HG02588 (cell line): ENCODE measurements around the gene FREM2.
A peak's percentile ranks its signal among the peaks of the same experiment; 100 is the strongest.

Source experiments
- ATAC-seq: cut with Tn5 transposase; IDR thresholded peaks from one replicate; pipeline ENCODE4 v1.9.1; 2021; ENCODE audit warnings: mild to moderate bottlenecking, moderate library complexity; ENCODE audit not compliant: unreplicated experiment

FREM2 gene

DNA sequence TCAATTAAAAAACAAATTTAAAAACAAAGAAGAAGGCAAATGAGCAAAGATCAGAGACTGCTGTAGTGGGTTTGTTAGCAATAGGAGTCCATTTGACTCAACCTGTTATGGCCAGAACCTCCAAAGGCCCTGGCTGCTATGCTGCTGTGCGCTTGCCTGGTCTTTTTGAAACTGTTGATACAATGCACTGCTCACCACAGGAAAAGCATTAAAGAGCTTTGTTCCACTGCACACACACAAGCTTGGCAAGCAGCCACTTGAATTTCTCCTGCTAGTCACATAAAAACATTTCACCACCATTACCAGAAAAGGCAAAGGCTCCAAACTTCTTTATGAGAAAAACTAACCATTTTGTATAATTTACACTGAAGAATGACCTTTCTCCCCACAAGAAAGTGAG lies 132.2 kb downstream of the FREM2 start:
- ATAC-seq, result no peak

DNA sequence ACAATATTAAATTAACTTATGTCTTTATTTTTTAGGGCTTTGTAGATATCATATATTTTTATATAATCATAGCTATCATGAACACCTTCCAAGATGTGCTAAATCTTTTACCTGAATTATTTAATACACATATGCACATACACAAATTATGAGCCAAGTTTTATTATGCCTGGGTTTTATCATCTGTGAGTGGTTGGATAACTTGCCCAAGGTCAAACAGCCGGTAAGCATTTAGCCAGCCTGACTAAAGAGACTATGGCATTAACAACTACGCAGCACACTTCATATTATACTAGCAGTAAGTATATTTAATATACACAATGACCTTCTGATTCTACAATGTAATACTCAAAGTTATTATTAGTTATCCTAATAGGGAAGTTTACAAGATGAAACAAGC lies 132.7 kb downstream of the FREM2 start:
- no peak for ATAC-seq

DNA sequence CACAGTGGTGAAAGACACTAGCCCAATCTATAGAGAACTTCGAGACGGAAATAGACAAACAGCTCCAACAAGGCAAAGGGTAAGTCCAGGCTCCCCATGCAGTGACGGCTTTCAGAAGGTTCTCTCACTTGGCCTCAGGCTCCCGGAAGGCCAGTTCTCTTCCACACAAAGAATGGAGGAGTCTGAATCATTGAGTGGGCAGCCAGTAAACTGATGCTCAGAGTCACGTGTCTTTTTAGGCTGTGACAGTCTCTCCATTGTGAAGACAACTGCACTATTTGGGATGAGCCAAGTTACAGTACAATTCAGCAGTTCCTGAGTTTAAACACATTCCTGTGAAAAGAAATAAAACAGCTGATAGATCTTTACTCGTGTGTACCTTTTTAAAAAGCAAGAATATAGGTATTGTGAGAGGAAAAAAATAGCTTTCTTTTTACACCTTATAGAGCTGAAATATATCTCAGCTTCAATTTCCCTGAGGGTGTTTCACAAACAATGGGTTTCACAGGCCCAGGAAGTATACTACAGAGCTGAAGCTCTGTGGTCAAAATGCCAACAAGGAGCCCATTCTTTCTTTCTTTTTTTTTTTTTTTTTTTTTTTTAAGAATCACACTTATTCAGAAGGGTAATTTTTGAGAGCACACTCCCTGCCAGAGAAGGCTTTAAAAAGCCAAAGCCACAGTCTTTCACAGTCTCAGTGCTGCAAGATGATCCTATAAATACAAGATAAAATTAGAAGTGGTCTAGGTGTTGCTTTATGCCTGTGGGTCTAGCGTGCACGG lies 135.1 kb downstream of the FREM2 start:
- ATAC-seq, result no peak

DNA sequence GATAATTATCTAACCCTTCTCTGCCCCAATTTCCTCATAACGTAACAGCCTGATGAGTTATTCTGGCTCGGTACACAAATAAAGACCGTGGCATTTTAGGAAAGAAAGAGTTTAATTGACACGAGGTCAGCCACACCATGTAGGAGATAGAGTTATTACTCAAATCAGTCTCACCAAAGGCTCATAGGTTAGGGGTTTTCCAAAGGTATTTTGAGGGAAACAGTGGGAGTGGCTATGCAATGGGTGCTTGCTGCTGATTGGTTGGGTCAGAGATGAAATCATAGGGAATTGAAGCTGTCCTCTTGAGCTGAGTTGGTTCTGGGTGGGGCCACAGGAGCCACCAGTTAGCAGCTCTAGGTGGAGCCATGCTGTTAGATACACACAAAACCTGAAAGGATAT lies 137.5 kb downstream of the FREM2 start:
- ATAC-seq, result peak; percentile 69

DNA sequence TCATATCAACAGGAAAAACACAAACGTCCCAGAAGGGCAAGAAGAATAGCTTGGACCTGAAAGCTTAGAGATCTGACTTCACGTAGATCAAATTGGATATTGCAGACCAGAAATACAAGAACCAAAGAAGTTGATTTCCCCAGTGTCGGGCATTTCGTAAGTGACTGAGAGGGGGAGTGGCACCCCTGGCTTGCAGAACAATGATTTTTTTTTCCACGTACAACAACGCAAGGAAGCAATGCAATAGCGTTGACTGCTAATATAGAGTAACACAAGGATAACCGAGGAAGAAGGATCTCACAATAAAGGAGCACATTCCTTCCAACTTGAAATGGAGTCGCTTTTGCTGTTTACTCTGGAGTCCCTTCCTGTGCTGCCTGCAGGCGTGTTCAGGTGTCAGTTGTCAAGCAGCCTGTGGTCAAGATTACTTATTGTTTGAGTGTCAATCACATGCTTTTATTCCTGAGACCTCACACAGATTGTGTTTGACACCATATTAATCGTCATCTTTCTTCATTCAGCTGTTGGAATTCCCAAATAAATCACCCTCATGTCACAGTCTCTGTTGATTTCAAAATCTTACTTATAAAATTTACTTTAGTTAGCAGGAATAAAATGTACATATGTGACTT lies 139.4 kb downstream of the FREM2 start:
- ATAC-seq, result no peak

DNA sequence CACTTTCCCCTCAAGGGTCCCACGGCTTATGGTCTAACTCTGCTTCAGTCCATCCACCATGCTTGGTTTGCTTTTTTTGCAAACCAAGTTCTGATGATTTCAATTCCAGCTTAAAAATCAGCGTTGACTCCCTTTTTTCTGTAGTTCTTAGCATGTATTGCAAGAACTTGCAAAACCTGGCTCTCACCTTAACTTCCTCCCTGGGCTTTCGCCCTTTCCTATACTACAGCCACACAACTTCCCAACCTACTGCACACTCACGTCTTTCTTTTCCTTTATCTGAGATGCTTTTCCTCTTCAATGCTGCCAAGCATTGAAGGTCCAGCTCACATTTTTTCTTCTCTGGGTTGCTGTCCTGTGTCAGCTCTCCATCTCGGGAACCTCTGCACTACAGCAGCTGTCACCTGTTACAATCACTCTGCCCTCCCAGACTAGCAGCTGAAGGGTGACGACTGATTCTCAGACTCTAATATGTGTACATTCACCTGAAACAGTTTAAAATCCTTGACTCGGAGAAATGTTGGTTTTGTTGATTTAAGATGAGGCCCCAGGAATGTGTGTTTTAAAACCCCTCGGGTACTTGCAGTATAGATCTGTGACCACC lies 143.7 kb downstream of the FREM2 start:
- ATAC-seq, result no peak

DNA sequence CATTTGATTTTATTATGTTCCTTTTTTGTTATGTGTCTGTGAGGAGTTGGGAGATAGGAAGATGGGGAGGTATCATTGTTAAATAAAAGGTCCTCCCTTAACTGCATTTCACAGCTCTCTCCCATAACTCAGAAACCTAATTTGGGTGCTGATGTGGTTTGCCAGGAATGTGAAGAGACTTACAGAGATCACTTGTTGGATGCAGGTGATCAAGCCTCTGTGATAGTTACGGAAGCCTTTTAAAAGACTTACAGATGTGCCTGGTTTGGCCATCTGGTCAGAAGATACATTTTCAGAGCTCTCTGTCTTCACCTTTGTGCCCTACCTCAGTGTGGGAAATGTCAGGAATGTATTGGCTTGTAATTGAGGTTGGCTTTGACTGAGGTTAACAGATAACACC lies 157.7 kb downstream of the FREM2 start:
- ATAC-seq, result no peak

DNA sequence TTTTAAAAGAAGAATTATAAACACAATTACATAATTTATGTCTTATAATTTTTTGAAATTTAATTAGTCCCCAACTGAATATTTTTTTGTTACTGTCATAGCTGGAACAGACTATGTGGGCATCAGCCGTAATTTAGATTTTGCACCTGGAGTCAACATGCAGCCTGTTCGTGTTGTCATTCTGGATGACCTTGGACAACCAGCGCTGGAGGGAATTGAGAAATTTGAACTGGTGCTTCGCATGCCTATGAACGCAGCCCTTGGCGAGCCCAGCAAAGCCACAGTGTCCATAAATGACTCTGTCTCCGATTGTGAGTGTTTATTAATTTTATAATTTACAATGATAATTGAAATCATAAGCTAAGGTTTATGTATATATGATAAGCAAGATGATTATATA lies 161.5 kb downstream of the FREM2 start:
- ATAC-seq, result no peak

DNA sequence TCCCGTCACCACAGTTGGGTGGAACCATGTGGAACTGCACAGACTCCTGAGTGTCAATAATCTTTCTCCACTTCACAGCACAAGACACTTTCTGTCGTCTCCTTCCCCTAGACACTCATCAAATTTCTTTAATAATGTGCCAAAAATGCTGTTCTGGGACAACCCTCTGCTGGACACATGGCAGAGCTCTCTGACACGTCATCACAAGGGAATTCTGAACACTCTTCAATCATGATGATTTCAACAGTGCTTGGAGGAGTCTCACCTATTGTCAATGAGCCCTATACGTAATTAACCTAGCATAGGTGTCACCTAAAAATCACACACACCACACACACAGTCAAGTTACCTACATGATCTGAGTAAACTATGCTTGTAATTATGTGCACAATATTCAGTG lies 162.4 kb downstream of the FREM2 start:
- ATAC-seq, result no peak

DNA sequence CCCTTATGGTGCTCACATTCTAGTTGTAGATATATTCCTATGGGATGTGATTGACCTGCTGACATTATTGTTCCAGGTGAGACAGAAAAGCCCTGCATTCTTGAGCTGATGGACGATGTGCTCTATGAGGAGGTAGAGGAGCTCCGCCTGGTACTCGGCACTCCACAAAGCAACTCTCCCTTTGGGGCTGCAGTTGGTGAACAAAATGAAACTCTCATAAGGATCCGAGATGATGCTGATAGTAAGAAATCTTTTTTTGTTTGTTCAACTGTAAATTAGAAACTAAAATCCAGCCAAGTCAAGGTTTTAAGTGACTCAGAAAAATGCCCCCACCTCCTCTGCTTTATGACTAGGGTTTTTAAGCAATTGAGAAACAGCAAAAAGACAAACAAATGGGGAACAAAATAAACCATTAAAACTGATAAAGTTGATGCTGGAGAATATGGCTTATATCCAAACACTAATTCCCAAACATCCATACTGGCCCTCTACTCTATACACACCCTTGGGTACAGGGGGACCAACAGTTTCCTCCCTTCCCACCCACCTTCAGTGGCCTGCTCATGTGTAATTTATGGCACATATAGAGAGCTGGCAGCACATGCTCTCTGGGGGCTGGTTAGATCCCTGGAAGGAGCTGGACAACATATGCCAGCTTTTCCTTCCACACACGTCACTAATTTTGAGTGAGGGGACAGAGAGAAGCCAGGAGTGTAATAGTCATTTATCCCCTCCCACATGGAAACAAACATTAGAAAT lies 164.2 kb downstream of the FREM2 start:
- ATAC-seq, result peak; percentile 87

DNA sequence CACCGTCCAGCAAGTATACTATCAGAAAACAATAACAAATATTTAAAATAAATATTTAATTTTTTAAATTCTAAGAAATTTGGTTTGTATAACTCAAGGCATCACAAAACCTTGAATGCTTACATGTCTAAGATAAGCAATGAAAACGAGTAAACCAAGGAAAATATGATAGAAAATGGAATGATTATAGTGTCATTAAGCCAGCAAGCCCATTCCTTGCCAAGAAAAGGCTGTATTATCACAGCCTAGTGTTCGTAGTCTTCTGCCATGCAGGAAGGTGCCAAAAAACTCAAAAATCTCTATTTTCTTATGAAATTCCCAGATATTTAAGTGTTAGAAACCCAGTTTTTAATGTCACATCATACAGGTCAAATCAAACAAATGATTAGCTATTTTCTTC lies 167.3 kb downstream of the FREM2 start:
- ATAC-seq, result no peak

DNA sequence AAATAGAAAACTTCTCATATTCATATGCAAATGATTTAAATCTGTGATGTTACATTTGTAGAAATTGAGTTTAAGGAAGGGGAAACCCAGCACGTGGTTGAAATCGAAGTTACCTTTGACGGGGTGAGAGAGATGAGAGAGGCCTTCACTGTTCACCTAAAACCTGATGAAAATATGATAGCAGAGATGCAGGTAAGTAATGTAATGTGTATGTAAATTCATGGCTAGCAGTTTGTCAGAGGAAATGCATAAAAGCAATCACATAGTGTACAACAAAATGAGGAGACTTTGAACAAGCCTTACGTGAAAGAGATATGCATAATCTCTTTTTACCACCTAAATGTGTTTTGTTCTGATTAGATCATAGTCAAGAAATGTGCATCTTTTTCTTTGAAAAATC lies 169.2 kb downstream of the FREM2 start:
- no peak for ATAC-seq

DNA sequence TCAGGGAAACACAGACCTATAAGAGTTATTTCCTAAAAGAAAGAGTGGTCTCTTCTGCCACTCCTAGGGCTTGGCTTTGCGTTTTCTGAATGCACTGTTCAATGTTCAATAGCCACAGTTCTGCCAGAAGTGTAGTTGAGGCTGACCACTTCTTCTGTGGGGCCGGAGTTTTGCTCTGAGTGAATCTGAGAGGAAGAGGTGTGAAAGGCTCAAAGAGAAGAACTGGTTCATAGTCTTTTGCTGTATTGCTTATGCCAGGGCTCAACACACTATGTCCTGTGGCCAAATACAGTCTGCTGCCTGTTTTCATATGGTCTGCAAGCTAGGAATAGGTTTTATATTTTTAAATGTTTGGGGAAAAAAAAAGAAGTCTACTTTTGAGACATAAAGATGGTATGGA lies 175.6 kb downstream of the FREM2 start:
- no peak for ATAC-seq

DNA sequence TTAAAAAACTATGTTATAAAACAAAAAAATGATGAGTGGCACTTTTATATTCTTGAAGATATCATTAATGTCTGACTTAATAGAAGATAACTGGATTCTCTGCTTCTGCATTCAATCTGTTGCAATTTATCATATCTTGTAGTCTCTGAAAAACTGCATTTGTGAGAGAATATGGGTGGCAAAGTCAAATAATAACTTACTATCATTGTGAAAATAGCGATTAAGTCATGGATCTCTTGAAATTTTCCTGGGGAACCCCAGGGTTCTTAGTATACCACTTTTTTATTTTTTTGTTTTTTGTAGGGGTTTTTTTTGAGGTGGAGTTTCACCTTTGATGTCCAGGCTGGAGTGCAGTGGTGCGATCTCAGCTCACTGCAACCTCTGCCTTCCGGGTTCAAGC lies 176.7 kb downstream of the FREM2 start:
- ATAC-seq, result no peak

DNA sequence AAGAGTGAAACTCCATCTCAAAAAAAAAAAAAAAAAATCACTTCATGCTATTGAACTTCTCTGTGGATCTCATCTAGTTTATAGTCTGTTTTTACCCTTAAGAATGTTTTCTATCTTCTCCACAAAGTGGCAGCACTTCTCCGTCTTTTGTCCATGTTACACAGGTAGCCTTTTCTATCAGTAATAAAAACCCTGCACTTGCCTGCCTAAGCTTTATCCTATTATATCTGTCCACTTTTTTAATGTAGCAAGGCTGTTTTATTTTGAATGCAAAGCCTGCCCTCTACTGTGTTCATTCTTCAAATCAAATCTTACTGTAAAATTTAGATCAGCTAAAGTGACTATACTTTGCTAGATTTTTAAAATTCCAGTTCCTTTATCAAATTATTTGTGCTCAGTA lies 179.8 kb downstream of the FREM2 start:
- ATAC-seq, result no peak

DNA sequence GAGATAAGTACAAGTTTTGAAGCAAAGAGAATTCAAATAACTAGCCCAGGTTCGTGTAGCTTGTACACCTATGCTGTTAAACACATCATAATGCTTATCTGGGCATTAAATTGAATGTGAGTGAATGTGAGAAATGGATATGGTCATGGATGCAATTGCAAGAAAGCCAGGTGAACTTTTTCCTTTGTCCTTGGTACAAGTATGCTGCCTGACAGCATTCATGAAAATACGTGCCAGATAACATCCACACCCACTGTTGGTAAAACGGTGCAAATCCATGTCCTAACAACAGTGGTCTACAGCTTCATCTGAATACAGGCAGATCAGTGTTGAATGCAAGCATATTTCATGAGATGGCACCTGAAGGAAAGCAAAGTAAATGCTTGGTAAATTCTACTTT lies 181.5 kb downstream of the FREM2 start:
- ATAC-seq, result no peak

DNA sequence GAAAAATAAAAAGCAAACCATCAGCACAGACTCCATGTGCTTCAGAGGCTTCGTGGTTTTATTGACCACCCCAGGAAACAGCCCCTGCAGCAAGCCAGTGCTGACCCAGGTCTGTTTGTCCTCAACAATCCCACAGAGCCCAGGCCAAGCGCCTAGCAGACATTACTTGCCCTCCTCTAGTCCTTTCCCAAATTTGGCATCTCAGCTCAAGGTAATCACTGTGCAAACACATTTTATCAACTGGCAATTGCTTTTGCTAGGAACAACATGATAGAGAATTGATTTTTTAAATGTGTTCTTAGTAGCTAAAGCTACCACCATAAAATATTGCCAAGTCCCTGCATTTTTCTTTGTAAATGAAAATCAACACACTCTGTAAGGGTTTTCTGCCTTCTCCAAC lies 182.0 kb downstream of the FREM2 start:
- ATAC-seq, result no peak

DNA sequence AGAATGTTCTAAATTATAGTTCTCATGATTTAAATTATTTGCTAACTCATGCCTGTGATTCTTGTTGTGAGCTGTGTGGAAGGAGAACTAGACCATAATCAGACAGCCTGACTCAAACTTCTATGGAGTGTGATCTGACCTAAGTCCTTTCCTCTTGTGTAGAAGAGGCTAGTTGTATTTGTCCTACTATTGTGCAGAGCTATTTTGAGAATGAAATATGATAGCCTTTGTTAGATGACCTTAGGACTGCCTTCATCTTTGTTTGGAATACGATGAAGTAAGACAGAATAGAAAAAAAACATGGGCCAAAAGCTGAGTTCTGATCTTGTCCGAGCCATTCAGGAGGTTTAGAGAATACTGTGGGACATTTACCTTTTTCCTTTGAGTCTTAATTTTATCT lies 184.4 kb downstream of the FREM2 start:
- no peak for ATAC-seq

DNA sequence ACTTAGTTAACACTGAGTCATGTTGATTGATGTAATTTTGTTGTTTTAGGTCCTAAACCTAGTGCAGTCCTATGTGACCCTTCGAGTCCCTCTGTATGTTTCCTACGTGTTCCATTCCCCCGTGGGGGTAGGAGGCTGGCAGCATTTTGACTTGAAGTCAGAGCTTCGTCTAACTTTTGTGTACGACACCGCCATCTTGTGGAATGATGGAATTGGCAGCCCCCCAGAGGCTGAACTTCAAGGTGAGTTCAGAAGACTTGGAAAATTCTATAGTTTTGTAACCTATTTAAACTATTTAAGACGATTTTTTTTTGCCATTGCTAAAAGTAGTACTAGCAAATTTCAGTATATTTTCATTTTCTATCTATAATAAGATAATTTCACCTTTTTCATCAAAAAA lies 185.8 kb downstream of the FREM2 start:
- ATAC-seq, result no peak

DNA sequence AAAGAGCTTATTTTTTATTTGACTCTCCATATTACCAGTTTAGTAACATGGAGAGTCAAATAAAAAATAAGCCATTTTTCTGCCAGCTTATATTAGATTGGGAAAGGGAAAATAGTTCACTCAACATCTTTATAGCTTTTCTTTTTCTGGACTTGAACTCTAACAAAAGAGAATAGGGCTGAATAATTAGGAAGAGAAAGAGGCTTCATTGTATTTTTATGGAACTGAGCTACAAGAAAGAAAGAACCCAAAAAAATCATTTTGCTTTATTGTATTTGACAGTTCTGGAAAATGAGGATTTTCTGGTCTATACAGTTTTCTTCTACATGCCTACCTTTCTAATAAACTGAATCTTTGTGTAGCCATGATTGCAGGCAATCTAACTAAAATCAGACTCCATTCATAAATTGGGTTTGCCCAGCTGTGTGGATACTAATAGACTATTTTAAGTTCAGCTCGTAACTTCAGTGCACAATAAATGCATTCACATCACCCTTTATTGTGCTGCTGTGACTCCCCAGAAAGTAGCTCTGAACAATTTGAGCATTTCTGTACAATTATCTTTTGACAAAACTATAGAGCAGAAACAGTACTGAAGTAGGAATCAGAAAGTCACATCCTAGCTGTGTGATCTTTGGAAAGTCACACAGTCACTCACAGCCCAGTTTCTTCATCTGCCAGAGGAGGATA lies 188.5 kb downstream of the FREM2 start:
- ATAC-seq, result no peak

DNA sequence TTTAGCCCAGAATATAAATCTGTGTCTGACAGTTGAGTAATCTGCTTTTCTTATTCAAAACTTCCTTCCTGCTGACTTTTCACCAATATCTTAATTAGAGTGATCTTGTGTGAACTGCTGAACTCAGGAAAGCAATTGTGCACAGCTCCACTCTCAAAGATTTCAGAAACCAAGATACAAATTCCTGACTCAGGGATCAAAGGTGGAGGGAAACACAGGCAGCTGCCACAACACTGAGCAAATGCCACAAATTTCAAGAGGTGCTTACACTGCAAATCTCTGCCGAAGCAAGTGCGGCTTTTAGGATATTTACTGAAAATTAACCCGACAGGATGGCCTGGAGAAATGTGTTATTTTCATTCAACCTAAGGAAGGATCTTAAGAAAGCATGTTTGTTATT lies 192.4 kb downstream of the FREM2 start:
- ATAC-seq, result no peak
